SK-N-SH (cell line): ENCODE data around the gene INS.

ENCODE experiments used
- CTCF ChIP-seq: fragments of 200-600 bp; sonication (generic); IDR thresholded peaks from 2 replicates; pipeline ENCODE4 v1.6.1; 2017; ENCODE audit warnings: antibody characterized with exemption, mild to moderate bottlenecking, moderate library complexity
- EP300 ChIP-seq, 2 experiments: IDR thresholded peaks; 2 replicates each; pipeline versions ENCODE4 v1.4.0 to v1.6.1; 2012; ENCODE audit warnings: borderline replicate concordance in 1 of 2, low read depth in 1 of 2, low read length in 1 of 2
- FOSL2 ChIP-seq: IDR thresholded peaks from 2 replicates; pipeline ENCODE4 v1.4.0; 2012; ENCODE audit warnings: low read depth, mild to moderate bottlenecking, moderate library complexity, borderline replicate concordance
- FOXJ3 ChIP-seq: sonication (generic); formaldehyde crosslinking; IDR thresholded peaks from 2 replicates; pipeline ENCODE4 v1.5.1; 2020; ENCODE audit warnings: mild to moderate bottlenecking, missing genetic modification reagents
- GABPA ChIP-seq: IDR thresholded peaks from 2 replicates; pipeline ENCODE4 v1.4.0; 2012; ENCODE audit warnings: low read depth, mild to moderate bottlenecking
- NRF1 ChIP-seq: IDR thresholded peaks from 2 replicates; pipeline ENCODE4 v1.6.1; 2012; ENCODE audit warnings: low read depth, mild to moderate bottlenecking, low read length
- POLR2AphosphoS5 ChIP-seq: IDR thresholded peaks from 2 replicates; pipeline ENCODE4 v1.6.1; 2012; ENCODE audit warnings: low read depth, low read length
- RFX5 ChIP-seq: IDR thresholded peaks from 2 replicates; pipeline ENCODE4 v1.6.1; 2012; ENCODE audit warnings: mild to moderate bottlenecking, improper control_type of control experiment, low read length
- YY1 ChIP-seq: IDR thresholded peaks from 2 replicates; pipeline ENCODE4 v1.4.0; 2012; ENCODE audit warnings: low read depth, mild to moderate bottlenecking

- no peak for TF ChIP-seq YY1
- TF ChIP-seq FOSL2: no peak
- TF ChIP-seq FOXJ3 (CRISPR knock-in tag): no peak
- no peak for TF ChIP-seq CTCF
- no peak for TF ChIP-seq RFX5
- no peak for TF ChIP-seq GABPA
- no peak for TF ChIP-seq NRF1
- no peak for TF ChIP-seq EP300 (IDR thresholded peaks at IDR 0.05; ENCODE audit: borderline replicate concordance in 1 of 2, low read depth in 1 of 2, low read length in 1 of 2)
- no peak for TF ChIP-seq POLR2AphosphoS5
Observed at GRCh38 chr11:2140411-2141400, 20.3 kb downstream of the INS start.
